H9 (cell line): ENCODE measurements around the gene AKNA. TPM values are rescaled to one million over a fixed set of nuclear protein-coding genes. Genes with fewer than 3 reads are reported as not detected.
"Not testable (repeated sequence)": the region's sequence is repeated elsewhere in the genome, so short reads cannot be mapped to it uniquely, and the experiment has no call there.

Source experiments
- DNase-seq: peaks from one replicate; pipeline ENCODE4 v3.0.0-alpha.2; 2017
- H2AFZ ChIP-seq: one replicate; pipeline ENCODE4 v1.6.1; 2013; ENCODE audit warnings: mild to moderate bottlenecking, low read length, control low read depth, moderate library complexity
- H2AK5ac ChIP-seq: 2 replicates; pipeline ENCODE4 v1.6.1; 2013; ENCODE audit warnings: low read length, control low read depth, mixed read lengths; ENCODE audit not compliant: insufficient read length
- H2BK120ac ChIP-seq: one replicate; pipeline ENCODE4 v1.6.1; 2013; ENCODE audit warnings: low read depth, mild to moderate bottlenecking, low read length, control low read depth, inconsistent platforms; ENCODE audit not compliant: poor library complexity, severe bottlenecking
- H2BK12ac ChIP-seq: 2 replicates; pipeline ENCODE4 v1.6.1; 2013; ENCODE audit warnings: low read length, control low read depth, mixed read lengths, low read depth; ENCODE audit not compliant: insufficient read length
- H2BK15ac ChIP-seq: 2 replicates; pipeline ENCODE4 v1.6.1; 2013; ENCODE audit warnings: low read depth, low read length, control low read depth
- H2BK20ac ChIP-seq: one replicate; pipeline ENCODE4 v1.6.1; 2013; ENCODE audit warnings: low read depth, mild to moderate bottlenecking, low read length, control low read depth, inconsistent platforms; ENCODE audit not compliant: poor library complexity, severe bottlenecking
- H2BK5ac ChIP-seq: 2 replicates; pipeline ENCODE4 v1.6.1; 2013; ENCODE audit warnings: low read length, control low read depth, mixed read lengths; ENCODE audit not compliant: insufficient read length
- H3K14ac ChIP-seq: 2 replicates; pipeline ENCODE4 v1.6.1; 2013; ENCODE audit warnings: low read length, control low read depth; ENCODE audit not compliant: insufficient read depth
- H3K18ac ChIP-seq: 2 replicates; pipeline ENCODE4 v1.6.1; 2013; ENCODE audit warnings: low read depth, mild to moderate bottlenecking, mixed read lengths, low read length, control low read depth; ENCODE audit not compliant: insufficient read length
- H3K23ac ChIP-seq: 2 replicates; pipeline ENCODE4 v1.6.1; 2013; ENCODE audit warnings: low read length, control low read depth, mixed read lengths, low read depth; ENCODE audit not compliant: insufficient read length
- H3K23me2 ChIP-seq: 2 replicates; pipeline ENCODE4 v1.6.1; 2013; ENCODE audit warnings: low read depth, mild to moderate bottlenecking, mixed read lengths, low read length, control low read depth; ENCODE audit not compliant: insufficient read length, poor library complexity, severe bottlenecking
- H3K27ac ChIP-seq: 2 replicates; pipeline ENCODE4 v1.5.1; 2013; ENCODE audit warnings: low read length, control low read depth, mixed read lengths, low read depth; ENCODE audit not compliant: insufficient read length
- H3K27me3 ChIP-seq: 2 replicates; pipeline ENCODE4 v1.6.1; 2013; ENCODE audit warnings: low read length, control low read depth, inconsistent platforms; ENCODE audit not compliant: insufficient read depth
- H3K4ac ChIP-seq: 2 replicates; pipeline ENCODE4 v1.6.1; 2013; ENCODE audit warnings: low read depth, mild to moderate bottlenecking, control low read depth, inconsistent platforms, low read length, moderate library complexity
- H3K4me1 ChIP-seq: 2 replicates; pipeline ENCODE4 v1.6.1; 2013; ENCODE audit warnings: low read length, control low read depth, inconsistent platforms; ENCODE audit not compliant: insufficient read depth
- H3K4me2 ChIP-seq: 2 replicates; pipeline ENCODE4 v1.6.1; 2013; ENCODE audit warnings: low read length, control low read depth, mixed read lengths; ENCODE audit not compliant: insufficient read length, insufficient read depth
- H3K56ac ChIP-seq: 2 replicates; pipeline ENCODE4 v1.6.1; 2013; ENCODE audit warnings: low read depth, mild to moderate bottlenecking, mixed read lengths, low read length, control low read depth; ENCODE audit not compliant: insufficient read length
- H3K79me1 ChIP-seq: 2 replicates; pipeline ENCODE4 v1.6.1; 2013; ENCODE audit warnings: low read depth, mild to moderate bottlenecking, moderate library complexity, low read length, control low read depth, inconsistent platforms; ENCODE audit not compliant: insufficient read depth, poor library complexity, severe bottlenecking
- H3K79me2 ChIP-seq: 2 replicates; pipeline ENCODE4 v1.6.1; 2013; ENCODE audit warnings: low read length, control low read depth, inconsistent platforms; ENCODE audit not compliant: insufficient read depth
- H3K9ac ChIP-seq: 2 replicates; pipeline ENCODE4 v1.6.1; 2013; ENCODE audit warnings: low read length, control low read depth, mixed read lengths; ENCODE audit not compliant: insufficient read length; ENCODE audit errors: extremely low read depth
- H3K9me3 ChIP-seq: one replicate; pipeline ENCODE4 v1.6.1; 2013; ENCODE audit warnings: low read depth, low read length, inconsistent platforms; ENCODE audit not compliant: control insufficient read depth
- H3T11ph ChIP-seq: one replicate; pipeline ENCODE4 v1.6.1; 2013; ENCODE audit warnings: mild to moderate bottlenecking, low read length, control low read depth, inconsistent platforms
- H4K20me1 ChIP-seq: one replicate; pipeline ENCODE4 v1.6.1; 2013; ENCODE audit not compliant: control insufficient read depth, insufficient read length, insufficient read depth
- H4K5ac ChIP-seq: 2 replicates; pipeline ENCODE4 v1.6.1; 2013; ENCODE audit warnings: low read depth, mild to moderate bottlenecking, mixed read lengths, low read length, control low read depth; ENCODE audit not compliant: insufficient read length
- H4K8ac ChIP-seq: replicated peaks from 2 replicates; pipeline ENCODE4 v1.6.1; 2013; ENCODE audit warnings: low read length, control low read depth, mixed read lengths, low read depth; ENCODE audit not compliant: insufficient read length
- H4K91ac ChIP-seq: 2 replicates; pipeline ENCODE4 v1.6.1; 2013; ENCODE audit warnings: low read depth, mild to moderate bottlenecking, moderate library complexity, mixed read lengths, low read length, control low read depth; ENCODE audit not compliant: insufficient read length
- H3K27ac Mint-ChIP-seq, 3 experiments: 2 replicates in 2 of 3; 3 replicates in 1 of 3; pipeline ENCODE4 v1.8.0; 2020 to 2021; ENCODE audit warnings: mixed read lengths in 3 of 3, mild to moderate bottlenecking in 1 of 3, moderate library complexity in 1 of 3
- H3K27me3 Mint-ChIP-seq: 2 replicates; pipeline ENCODE4 v1.8.0; 2021; ENCODE audit warnings: low read depth, mild to moderate bottlenecking, moderate library complexity, mixed read lengths
- H3K36me3 Mint-ChIP-seq, 3 experiments: 2 replicates in 2 of 3; 3 replicates in 1 of 3; pipeline ENCODE4 v1.8.0; 2020 to 2021; ENCODE audit warnings: low read depth in 3 of 3, mixed read lengths in 3 of 3; ENCODE audit not compliant: insufficient read depth in 1 of 3
- H3K4me1 Mint-ChIP-seq, 2 experiments: 2 replicates each; pipeline ENCODE4 v1.8.0; 2020; ENCODE audit warnings: mixed read lengths in 2 of 2
- H3K4me3 Mint-ChIP-seq, 2 experiments: 2 replicates in 1 of 2; 3 replicates in 1 of 2; pipeline ENCODE4 v1.8.0; 2020 to 2021; ENCODE audit warnings: mild to moderate bottlenecking in 2 of 2, mixed read lengths in 2 of 2, moderate library complexity in 1 of 2
- H3K9me3 Mint-ChIP-seq, 2 experiments: 2 replicates in 1 of 2; 3 replicates in 1 of 2; pipeline ENCODE4 v1.8.0; 2020; ENCODE audit warnings: mild to moderate bottlenecking in 2 of 2, mixed read lengths in 2 of 2, moderate library complexity in 1 of 2
- WGBS: extraction: QIAGEN DNeasy Blood & Tissue Kit; methylation state at CpG from one replicate; pipeline ENCODE4 v1.1.7; 2013; ENCODE audit warnings: missing lambda C conversion rate, low lambda C conversion rate, mixed read lengths; ENCODE audit not compliant: insufficient read length; ENCODE audit errors: extremely low coverage; 5-methylcytosine and 5-hydroxymethylcytosine counted together
- total RNA-seq: library from RNA; stranded (reverse); gene quantifications from 2 replicates; pipeline ENCODE4 v1.2.1, GENCODE V29; 2021

The AKNA gene
- total RNA-seq, 1 experiment from 2014 or later, result 19.7 TPM

GRCh38 chr9:114322831-114323531 lies 64.8 kb downstream of the AKNA start, which contains the start of gene ORM1:
TSS of gene ORM1 (plus strand) at chr9:114323098. CDS start at chr9:114323134, 36 bp downstream.
- H2BK120ac ChIP-seq, H3K4ac ChIP-seq, H3T11ph ChIP-seq, H3K4me1 ChIP-seq, H3K23ac ChIP-seq, H3K9me3 ChIP-seq, H4K20me1 ChIP-seq, H3K27ac Mint-ChIP-seq, H3K18ac ChIP-seq, H3K9me3 Mint-ChIP-seq, H3K4me1 Mint-ChIP-seq, H4K91ac ChIP-seq, H3K9ac ChIP-seq, H3K27me3 ChIP-seq, H2BK12ac ChIP-seq, H3K79me1 ChIP-seq, H3K23me2 ChIP-seq, H3K4me2 ChIP-seq, H3K4me3 Mint-ChIP-seq, H3K14ac ChIP-seq, H3K56ac ChIP-seq, H3K27me3 Mint-ChIP-seq, DNase-seq, H4K8ac ChIP-seq, H4K5ac ChIP-seq, H2BK15ac ChIP-seq, H3K79me2 ChIP-seq, H2AK5ac ChIP-seq, H2BK20ac ChIP-seq, H2BK5ac ChIP-seq, H3K36me3 Mint-ChIP-seq, H3K27ac ChIP-seq, H2AFZ ChIP-seq: not testable (repeated sequence)
- no CpG with 5 or more reads among the region's 15 CpGs for WGBS

GRCh38 chr9:114322160-114322818 lies 65.5 kb downstream of the AKNA start:
- not testable (repeated sequence) for H3K18ac ChIP-seq, H3K27me3 Mint-ChIP-seq, H2AFZ ChIP-seq, H3K79me2 ChIP-seq, H2BK12ac ChIP-seq, H2BK15ac ChIP-seq, H3K56ac ChIP-seq, H3K27ac Mint-ChIP-seq, H3K23me2 ChIP-seq, H3K4ac ChIP-seq, H4K5ac ChIP-seq, H4K91ac ChIP-seq, H2BK120ac ChIP-seq, H4K20me1 ChIP-seq, H3K23ac ChIP-seq, H3T11ph ChIP-seq, H3K27ac ChIP-seq, DNase-seq, H4K8ac ChIP-seq, H3K9me3 Mint-ChIP-seq, H3K14ac ChIP-seq, H3K27me3 ChIP-seq, H3K79me1 ChIP-seq, H3K9ac ChIP-seq, H3K4me1 Mint-ChIP-seq, H3K36me3 Mint-ChIP-seq, H3K9me3 ChIP-seq, H2AK5ac ChIP-seq, H3K4me1 ChIP-seq, H3K4me3 Mint-ChIP-seq, H2BK5ac ChIP-seq, H2BK20ac ChIP-seq, H3K4me2 ChIP-seq
- WGBS, result no CpG with 5 or more reads among the region's 12 CpGs
